ENCODE results near the gene ATRNL1. TPM values are rescaled to one million over a fixed set of nuclear protein-coding genes. Genes with fewer than 3 reads are reported as not detected.
"Not testable (repeated sequence)": the region's sequence is repeated elsewhere in the genome, so short reads cannot be mapped to it uniquely, and the experiment has no call there.

The ATRNL1 gene
- total RNA-seq, 2 donors from 2014 or later, result 4.1 to 4.5 TPM

DNA sequence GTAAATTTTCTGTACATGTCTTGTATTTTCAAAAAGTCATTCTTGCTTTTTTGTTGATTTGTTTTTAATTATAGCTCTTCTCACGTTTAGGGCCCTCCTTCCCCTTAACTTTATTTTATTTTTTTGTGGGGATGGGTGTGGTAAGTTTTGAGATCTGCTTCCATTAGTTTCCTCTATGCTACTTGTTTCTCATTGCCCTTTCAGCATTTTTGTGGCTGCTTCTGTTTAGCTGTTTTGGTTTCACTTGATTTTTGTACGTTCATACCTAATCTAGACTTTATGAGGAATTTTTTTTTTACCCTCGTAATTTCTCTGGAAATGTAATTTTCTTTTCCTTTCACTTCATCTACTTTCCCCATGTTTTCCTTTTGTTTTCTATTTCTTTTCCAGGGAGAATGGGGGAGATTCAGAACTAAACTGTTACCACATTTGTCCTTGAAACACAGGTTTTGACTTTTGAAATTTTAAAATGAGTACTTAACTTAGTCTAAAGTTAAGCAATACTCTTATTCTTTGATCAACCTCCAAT lies 80.8 kb downstream of the ATRNL1 start:
- Histone ChIP-seq H3K27me3 (no peaks in the 10 kb centered on the region), H3K4me3 (no peak overlapping the region), H3K9me3 (no peaks in the 10 kb centered on the region), H3K4me1 (no peaks in the 10 kb centered on the region), H3K27ac (no peak overlapping the region), H3K36me3 (no peaks in the 10 kb centered on the region)
- TF ChIP-seq, protein P1, sequence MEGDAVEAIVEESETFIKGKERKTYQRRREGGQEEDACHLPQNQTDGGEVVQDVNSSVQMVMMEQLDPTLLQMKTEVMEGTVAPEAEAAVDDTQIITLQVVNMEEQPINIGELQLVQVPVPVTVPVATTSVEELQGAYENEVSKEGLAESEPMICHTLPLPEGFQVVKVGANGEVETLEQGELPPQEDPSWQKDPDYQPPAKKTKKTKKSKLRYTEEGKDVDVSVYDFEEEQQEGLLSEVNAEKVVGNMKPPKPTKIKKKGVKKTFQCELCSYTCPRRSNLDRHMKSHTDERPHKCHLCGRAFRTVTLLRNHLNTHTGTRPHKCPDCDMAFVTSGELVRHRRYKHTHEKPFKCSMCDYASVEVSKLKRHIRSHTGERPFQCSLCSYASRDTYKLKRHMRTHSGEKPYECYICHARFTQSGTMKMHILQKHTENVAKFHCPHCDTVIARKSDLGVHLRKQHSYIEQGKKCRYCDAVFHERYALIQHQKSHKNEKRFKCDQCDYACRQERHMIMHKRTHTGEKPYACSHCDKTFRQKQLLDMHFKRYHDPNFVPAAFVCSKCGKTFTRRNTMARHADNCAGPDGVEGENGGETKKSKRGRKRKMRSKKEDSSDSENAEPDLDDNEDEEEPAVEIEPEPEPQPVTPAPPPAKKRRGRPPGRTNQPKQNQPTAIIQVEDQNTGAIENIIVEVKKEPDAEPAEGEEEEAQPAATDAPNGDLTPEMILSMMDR (IDR thresholded peaks at IDR 0.05), result no peak
- no peak for DNase-seq (ENCODE audit: low spot score)

DNA sequence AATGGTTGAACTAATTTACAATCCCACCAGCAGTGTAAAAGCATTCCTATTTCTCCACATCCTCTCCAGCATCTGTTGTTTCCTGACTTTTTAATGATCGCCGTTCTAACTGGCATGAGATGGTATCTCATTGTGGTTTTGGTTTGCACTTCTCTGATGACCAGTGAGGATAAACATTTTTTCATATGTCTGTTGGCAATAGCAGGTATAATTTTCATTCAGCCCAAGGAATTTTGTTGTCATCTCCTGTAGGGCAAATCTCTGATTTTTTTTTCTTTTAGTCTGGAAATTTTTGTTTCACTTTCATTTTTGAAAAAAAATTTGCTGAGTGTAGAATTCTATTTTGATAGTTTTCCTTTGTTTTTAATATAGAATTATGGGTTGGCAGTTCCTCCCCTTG lies 114.1 kb downstream of the ATRNL1 start:
- not testable (repeated sequence) for DNase-seq (ENCODE audit: low spot score); H3K4me3 ChIP-seq; H3K9me3 ChIP-seq; H3K27me3 ChIP-seq; H3K36me3 ChIP-seq; H3K27ac ChIP-seq; H3K4me1 ChIP-seq

DNA sequence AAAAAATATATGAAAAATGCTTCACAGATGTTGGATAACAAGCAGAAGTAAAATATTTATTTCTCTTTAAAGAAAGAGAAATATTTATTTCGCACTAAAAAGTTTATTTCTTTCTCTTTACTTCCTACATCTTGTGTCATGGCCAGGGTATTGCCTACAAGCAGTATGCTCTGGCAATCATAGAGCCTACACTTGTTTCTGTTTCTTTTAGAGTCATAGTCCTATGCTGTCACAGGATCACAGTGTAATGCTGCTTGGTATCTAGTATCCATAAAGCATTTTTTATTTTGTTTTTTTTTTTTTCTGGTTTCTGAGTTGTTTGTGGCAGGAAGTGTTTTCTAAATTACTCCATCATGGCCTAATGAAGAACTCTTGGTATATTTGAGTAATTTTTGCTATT lies 116.0 kb downstream of the ATRNL1 start:
- no peaks in the 10 kb centered on the region for H3K9me3 ChIP-seq
- TF ChIP-seq, protein P1 (IDR thresholded peaks at IDR 0.05), result no peak
- H3K4me3 ChIP-seq, result no peak overlapping the region
- H3K27me3 ChIP-seq, result no peaks in the 10 kb centered on the region
- H3K4me1 ChIP-seq, result no peaks in the 10 kb centered on the region
- H3K36me3 ChIP-seq, result no peaks in the 10 kb centered on the region
- no peak for DNase-seq (ENCODE audit: low spot score)
- H3K27ac ChIP-seq, result no peak overlapping the region

DNA sequence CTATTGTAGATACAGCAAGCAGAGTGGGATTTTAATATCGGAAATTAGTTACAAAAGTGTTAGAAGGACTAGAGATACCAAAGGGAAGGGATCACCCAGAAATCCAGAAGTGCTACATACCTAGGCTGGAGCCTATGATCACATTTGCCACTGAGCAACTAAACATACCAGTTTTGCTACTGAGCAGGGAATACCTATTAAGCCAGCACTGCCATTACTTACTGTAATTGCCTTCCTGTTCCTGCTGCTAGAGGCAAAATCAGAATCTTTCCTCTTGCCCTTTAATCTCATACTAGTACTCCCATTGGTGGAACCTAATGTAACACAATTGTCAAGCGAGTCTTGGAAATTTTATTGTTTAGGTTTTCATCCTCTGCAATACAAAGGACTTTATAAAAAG lies 121.7 kb downstream of the ATRNL1 start:
- Histone ChIP-seq H3K36me3 (no peaks in the 10 kb centered on the region), H3K9me3 (no peaks in the 10 kb centered on the region), H3K4me3 (no peak overlapping the region), H3K27ac (no peak overlapping the region), H3K4me1 (no peaks in the 10 kb centered on the region), H3K27me3 (no peaks in the 10 kb centered on the region)
- TF ChIP-seq, protein P1 (IDR thresholded peaks at IDR 0.05), result no peak
- DNase-seq (ENCODE audit: low spot score), result no peak

DNA sequence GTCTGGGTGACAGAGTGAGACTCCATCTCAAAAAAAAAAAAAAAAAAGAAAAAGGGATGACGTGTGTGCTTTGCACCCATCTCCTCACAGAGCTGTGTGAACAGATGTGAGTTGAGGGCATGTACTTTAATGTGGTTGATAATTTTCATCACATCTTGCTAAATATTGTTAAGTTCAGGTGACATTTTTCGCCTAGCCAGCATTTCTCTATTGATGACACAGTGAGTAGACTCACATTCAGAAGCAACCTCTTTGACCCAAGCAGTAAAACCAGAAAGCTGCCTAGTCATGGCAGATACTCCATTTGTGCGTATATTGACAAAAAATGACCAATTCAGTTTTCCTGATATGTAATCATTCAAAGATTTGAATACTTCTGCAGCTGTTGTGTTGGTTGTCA lies 126.0 kb downstream of the ATRNL1 start:
- no peak overlapping the region for H3K27ac ChIP-seq
- no peak for DNase-seq (ENCODE audit: low spot score)
- H3K4me1 ChIP-seq, result no peaks in the 10 kb centered on the region
- no peaks in the 10 kb centered on the region for H3K27me3 ChIP-seq
- no peaks in the 10 kb centered on the region for H3K36me3 ChIP-seq
- H3K9me3 ChIP-seq, result peaks cover 0 to 7% of the 10 kb centered on the region in 2 donors
- TF ChIP-seq, protein P1 (IDR thresholded peaks at IDR 0.05), result no peak
- no peak overlapping the region for H3K4me3 ChIP-seq

DNA sequence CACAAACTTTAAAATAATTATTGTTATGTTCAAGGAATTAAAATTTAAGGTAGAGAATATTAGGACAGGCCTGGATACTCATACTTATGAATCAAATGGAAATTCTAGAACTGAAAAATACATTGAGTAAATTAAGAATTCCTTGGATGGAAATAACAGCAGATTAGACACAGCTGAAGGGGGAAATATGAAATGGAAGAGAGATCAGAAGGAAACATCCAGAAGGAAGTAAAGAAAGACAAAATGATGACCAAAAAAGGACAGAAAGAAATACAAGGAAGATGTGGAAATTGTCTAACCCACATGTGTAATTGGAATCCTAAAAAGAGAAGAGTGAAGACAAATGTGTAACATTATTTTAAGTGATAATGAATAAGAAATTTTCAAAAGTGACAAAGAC lies 128.9 kb downstream of the ATRNL1 start:
- H3K4me1 ChIP-seq, result no peaks in the 10 kb centered on the region
- peaks cover 0 to 7% of the 10 kb centered on the region in 2 donors for H3K9me3 ChIP-seq
- TF ChIP-seq, protein P1 (IDR thresholded peaks at IDR 0.05), result no peak
- no peak overlapping the region for H3K4me3 ChIP-seq
- H3K36me3 ChIP-seq, result no peaks in the 10 kb centered on the region
- no peak for DNase-seq (ENCODE audit: low spot score)
- no peaks in the 10 kb centered on the region for H3K27me3 ChIP-seq
- no peak overlapping the region for H3K27ac ChIP-seq

Measured in right atrium auricular region (tissue), 2 donors.